Stimulated activated naive CD4-positive, alpha-beta T cell (primary cell): Measurements from ENCODE around the gene ACSS3.
"Not testable (repeated sequence)": the region's sequence is repeated elsewhere in the genome, so short reads cannot be mapped to it uniquely, and the experiment has no call there.

Experiments used
- DNase-seq, 6 experiments: peaks; one replicate each; lab custom pipeline; 2025; lab: John Stamatoyannopoulos, UW

The ACSS3 gene

GRCh38 chr12:81167694-81168093 is 89.8 kb downstream of the ACSS3 start:
- DNase-seq = no peak

- DNase-seq = no peak
Measured at GRCh38 chr12:81168445-81168844, 90.6 kb downstream of the ACSS3 start.

DNA sequence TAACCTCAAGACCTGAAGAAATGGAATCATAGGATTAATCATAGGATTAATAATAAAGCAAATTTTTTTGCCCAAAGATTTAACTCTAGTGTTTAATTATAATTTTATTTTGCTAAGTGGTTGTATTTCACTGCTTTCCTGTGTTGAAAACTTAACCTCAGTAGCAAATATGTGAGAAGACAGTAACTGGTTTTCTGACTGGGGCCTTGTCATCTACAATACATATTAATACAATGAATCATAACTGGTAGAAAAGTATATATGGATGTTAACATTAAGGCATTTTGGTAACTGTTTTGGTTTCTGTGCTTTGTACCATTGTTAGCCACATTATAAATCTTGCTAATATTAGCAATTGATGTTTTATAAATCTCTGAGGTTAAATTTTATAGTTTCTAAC is 92.2 kb downstream of the ACSS3 start:
- DNase-seq = no peak

DNA sequence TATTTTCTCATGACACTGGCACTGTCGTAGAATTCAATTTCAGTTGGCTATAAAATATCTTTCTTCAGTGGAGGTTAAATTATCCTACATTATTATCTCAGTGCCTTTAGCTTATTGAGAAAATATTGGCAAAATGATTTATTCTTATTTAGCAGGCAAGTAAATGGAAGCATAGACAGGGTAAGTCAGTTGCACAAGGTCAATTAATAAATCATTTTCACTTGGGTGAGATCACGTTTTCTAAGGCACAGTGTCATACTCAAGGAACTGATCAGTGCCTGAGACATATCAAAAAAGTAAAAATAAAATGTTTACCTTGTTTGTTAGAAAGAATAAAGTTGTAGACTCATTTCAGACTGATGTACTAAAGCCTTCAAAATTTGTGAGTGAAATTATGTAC is 95.0 kb downstream of the ACSS3 start:
- DNase-seq = no peak

- no peak for DNase-seq
Measured at GRCh38 chr12:81174664-81175063, 96.8 kb downstream of the ACSS3 start.

- no peak for DNase-seq
Measured at GRCh38 chr12:81176796-81177195, 98.9 kb downstream of the ACSS3 start.

- DNase-seq = no peak
Measured at GRCh38 chr12:81181691-81182090, 103.8 kb downstream of the ACSS3 start.

- DNase-seq = no peak
Measured at GRCh38 chr12:81187686-81188085, 109.8 kb downstream of the ACSS3 start.

GRCh38 chr12:81196595-81196994 is 118.7 kb downstream of the ACSS3 start:
- no peak for DNase-seq

DNA sequence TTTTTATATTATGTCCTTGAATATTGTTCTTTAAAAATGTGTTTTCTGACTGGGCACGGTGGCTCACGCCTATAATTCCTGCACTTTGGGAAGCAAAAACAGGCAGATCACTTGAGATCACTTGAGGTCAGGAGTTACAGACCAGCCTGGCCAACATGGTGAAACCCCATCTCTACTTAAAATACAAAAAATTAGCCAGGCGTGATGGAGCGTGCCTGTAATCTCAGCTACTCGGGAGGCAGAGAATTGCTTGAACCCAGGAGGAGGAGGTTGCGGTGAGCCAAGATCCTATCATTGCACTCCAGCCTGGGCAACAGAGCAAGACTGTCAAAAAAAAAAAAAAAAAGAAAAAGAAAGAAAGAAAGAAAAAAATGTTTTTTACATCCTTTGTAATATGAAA is 122.7 kb downstream of the ACSS3 start:
- not testable (repeated sequence) for DNase-seq

GRCh38 chr12:81203671-81204204 is 125.9 kb downstream of the ACSS3 start:
- DNase-seq = no peak

DNA sequence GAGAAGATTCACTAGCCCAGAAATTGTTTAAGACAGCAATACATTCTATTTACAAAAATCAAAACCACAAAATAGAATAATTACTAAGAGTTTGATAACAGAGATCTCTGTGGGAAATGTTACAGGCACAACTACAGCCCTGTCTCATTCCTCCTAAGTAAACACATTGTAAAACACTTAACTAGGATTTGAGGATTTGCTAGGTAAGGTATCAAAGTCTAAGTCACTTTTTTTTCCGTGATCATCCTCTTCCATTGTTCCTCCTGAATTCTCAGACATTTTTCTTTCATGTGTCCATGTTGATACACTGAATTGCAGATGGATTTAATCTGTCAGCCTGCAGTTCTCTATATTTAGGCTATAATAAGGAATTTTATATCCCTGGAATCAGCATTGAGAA is 127.5 kb downstream of the ACSS3 start:
- DNase-seq = no peak

GRCh38 chr12:81206429-81206828 is 128.6 kb downstream of the ACSS3 start:
- no peak for DNase-seq

DNA sequence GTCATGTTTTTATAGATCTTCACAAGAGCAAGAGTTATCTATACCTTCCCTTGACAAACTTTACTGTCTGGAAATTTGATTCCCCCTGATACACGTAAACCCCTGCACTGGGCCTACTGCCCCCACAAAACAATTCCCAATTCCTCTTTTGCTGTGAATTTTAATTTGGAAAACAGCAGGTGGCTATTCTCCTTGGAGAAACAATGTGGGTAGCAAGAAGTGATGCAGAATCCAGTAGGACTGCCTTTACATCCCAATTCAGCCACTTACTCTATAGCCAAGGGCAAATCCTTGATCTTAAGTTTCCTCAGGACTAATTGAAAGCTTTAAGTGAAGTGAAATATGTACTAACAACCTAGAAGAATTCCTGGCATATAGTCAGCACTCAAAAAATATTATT is 129.3 kb downstream of the ACSS3 start:
- no peak for DNase-seq

DNA sequence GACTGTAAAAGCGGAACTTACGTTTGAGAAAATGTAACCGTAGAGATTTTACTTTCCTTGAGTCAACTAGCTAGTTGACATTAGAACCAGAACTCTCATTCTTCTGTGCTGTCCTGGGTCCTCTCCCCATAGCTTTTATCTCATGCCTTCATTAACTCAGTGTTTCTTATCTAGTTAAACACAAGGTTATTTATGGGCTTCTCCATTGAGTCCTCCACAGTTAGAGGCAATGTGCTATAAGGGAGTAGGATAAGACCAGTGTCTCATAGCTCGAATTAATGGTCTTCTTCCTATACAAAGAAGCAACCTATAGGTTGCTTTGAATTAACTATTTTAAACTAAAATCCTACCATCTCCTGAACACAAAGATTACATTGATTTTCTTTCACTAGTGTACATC is 129.8 kb downstream of the ACSS3 start:
- no peak for DNase-seq

DNA sequence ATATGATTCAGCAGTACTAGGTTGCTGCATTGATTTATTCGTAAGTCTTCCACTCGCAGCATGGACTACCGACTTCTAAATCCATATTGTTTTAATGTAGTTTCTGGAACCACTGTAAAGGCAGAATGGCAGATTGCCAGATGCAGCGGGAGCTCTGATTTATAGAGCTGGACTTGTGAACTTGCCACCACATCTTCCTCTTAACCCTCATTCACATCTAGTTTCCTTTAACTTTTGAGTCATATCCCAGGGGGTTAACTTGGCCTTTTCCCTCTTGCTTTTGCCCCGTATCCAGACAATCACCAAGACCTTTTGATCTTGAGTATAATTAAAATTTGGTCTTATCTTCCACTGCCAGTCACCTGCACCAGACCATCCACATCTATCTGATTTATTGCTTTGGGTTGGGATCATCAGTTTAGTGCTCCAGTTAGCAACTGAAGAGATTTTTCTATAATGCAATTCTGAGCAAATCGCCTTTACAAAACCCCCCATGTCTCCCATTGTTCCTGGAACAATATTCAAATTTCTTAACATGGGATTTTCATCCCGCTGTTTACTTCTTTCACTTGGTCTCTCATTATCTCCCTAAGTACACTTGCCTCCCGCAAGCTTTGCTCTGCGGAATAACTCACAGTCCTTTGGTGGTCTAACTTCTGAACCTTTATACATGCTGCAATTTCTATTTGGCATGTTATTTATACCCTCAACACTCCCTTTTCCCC is 130.5 kb downstream of the ACSS3 start:
- DNase-seq = no peak

GRCh38 chr12:81209012-81209411 is 131.1 kb downstream of the ACSS3 start:
- DNase-seq = no peak

DNA sequence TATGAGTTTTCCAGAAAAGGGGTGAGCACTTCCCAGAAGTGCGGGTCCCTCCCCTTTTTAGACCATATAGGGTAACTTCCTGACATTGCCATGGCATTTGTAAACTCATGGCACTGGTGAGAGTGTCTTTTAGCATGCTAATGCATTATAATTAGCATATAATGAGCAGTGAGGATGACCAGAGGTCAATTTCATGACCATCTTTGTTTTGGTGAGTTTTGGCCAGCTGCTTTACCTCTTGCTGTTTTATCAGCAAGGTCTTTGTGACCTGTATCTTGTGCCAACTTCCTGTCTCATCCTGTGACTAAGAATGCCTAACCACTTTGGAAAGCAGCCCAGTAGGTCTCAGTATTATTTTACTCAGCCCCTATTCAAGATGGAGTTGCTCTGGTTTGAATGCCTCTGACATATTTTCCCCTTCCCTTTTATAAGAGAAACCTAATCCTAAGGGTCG is 131.9 kb downstream of the ACSS3 start:
- DNase-seq = not testable (repeated sequence)

DNA sequence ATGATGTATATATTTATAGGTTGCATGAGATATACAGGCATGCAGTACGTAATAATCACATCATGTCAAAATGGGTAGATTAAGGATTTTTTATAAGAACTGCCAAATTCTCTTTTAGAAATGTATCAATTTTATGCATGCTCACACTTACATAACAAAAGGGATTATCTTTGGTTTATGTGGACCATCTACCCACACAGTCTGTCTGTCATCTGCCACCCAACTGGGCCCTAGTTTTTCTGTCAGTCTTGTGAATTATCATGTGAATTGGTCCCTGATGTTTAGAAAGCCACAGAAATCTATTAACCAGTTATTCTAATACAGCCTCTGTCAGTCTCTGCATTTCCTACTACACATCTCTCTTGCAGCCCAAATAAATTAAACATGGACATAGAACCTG is 133.4 kb downstream of the ACSS3 start:
- DNase-seq = no peak

DNA sequence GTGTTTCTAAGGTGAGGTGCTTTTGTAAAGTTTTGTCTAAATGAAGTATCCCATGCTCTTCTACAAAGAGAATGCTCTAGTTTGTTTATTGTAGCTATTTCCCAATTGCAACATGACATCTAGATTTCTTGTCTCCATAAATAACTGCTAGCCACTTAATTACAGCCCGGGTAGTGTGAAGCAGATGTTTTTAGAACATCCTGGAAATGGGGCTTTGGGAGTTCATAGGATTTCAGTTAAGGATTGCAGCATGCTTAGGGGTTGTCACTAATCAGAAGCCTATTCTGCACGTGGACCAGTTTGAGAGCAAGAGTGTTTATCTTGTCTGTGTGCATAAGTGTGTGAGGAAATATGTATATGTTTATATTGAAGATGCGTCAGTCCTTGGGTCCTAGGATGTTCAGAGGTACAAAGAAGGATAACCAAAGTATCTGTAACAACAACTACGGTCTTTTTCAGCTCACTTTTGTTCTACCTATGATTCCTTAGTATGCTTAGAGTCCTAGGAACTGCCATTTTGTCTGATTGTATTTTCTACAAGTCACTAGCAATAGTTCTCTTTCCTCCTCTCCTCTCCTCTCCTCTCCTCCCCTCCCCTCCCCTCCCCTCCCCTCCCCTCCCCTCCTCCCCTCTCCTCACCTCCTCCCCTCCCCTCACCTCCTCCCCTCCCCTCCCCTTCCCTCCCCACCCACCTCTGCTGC is 135.3 kb downstream of the ACSS3 start:
- DNase-seq = no peak

DNA sequence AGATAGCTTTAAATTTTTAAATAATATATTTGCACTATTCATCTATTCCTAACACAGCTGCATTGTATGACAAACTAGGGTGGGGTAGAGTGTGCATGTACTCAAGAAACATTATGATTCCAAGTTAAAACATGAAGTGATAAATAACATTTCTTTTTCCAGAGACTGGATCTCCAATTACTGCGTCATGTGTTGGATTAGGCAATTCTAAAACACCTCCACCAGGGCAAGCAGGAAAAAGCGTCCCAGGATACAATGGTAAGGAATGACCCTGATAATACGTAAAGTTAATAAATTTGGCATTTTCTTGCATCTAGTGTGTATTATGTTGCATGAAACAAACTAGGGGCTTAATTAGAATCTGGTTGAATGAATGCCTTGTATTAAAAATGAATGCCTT is 138.9 kb downstream of the ACSS3 start:
- no peak for DNase-seq

- no peak for DNase-seq
Measured at GRCh38 chr12:81221681-81222080, 143.8 kb downstream of the ACSS3 start.

- no peak for DNase-seq
Measured at GRCh38 chr12:81222846-81223592, 145.1 kb downstream of the ACSS3 start.
